K562 (cell line): Measurements from ENCODE around the gene FRMD7. TPM values are rescaled to one million over a fixed set of nuclear protein-coding genes. Genes with fewer than 3 reads are reported as not detected.
A peak's percentile ranks its signal among the peaks of the same experiment; 100 is the strongest.

ENCODE experiments used
- CBX3 ChIP-seq, 2 experiments: IDR thresholded peaks; 1 replicate in 1 of 2; 2 replicates in 1 of 2; pipeline ENCODE4 v1.6.1; 2012; ENCODE audit warnings: inconsistent platforms in 2 of 2, low read length in 2 of 2, borderline replicate concordance in 1 of 2, control low read depth in 1 of 2
- CEBPG ChIP-seq, 3 experiments: fragments of 200-800 bp in 1 of 3; sonication (Bioruptor generic) in 1 of 3; sonication (generic) in 1 of 3; formaldehyde crosslinking in 1 of 3; IDR thresholded peaks in 2 of 3; conservative IDR thresholded peaks in 1 of 3; 2 replicates each; pipeline versions ENCODE4 v1.6.1 to v1.8.0; 2016 to 2022; ENCODE audit warnings: missing compliant biosample characterization in 2 of 3, missing genetic modification characterization in 2 of 3, mild to moderate bottlenecking in 1 of 3, missing genetic modification reagents in 1 of 3
- CHD2 ChIP-seq: IDR thresholded peaks from 2 replicates; pipeline ENCODE4 v1.6.1; 2011; ENCODE audit warnings: low read depth, low read length
- DEAF1 ChIP-seq: fragments of 450-650 bp; formaldehyde crosslinking; IDR thresholded peaks from 2 replicates; pipeline ENCODE4 v1.4.0; 2020; ENCODE audit warnings: mild to moderate bottlenecking, moderate library complexity
- ETV6 ChIP-seq, 3 experiments: fragments of 150-350 bp in 1 of 3; sonication (generic) in 1 of 3; formaldehyde crosslinking in 1 of 3; IDR thresholded peaks; 2 replicates each; pipeline versions ENCODE4 v1.6.1 to v1.8.0; 2014 to 2022; ENCODE audit warnings: borderline replicate concordance in 2 of 3, low read depth in 2 of 3, antibody characterized with exemption in 1 of 3, low read length in 1 of 3, mild to moderate bottlenecking in 1 of 3, missing genetic modification reagents in 1 of 3
- FOXP1 ChIP-seq: sonication (generic); formaldehyde crosslinking; IDR thresholded peaks from 2 replicates; pipeline ENCODE4 v1.8.0; 2022; ENCODE audit warnings: mild to moderate bottlenecking, missing genetic modification reagents
- GABPA ChIP-seq: fragments of 200-800 bp; sonication (Bioruptor generic); conservative IDR thresholded peaks from 2 replicates; pipeline ENCODE4 v1.6.1; 2016; ENCODE audit warnings: low read depth, missing genetic modification characterization, missing compliant biosample characterization
- GABPB1 ChIP-seq: sonication (generic); formaldehyde crosslinking; IDR thresholded peaks from 2 replicates; pipeline ENCODE4 v1.8.0; 2022; ENCODE audit warnings: mild to moderate bottlenecking, missing genetic modification reagents
- HMGXB4 ChIP-seq: sonication (generic); formaldehyde crosslinking; IDR thresholded peaks from 2 replicates; pipeline ENCODE4 v1.8.1; 2023; ENCODE audit warnings: mild to moderate bottlenecking, missing genetic modification reagents
- PCBP2 ChIP-seq: fragments of 200-400 bp; formaldehyde crosslinking; IDR thresholded peaks from 2 replicates; pipeline ENCODE4 v1.6.1; 2018; ENCODE audit warnings: low read length, low read depth, mild to moderate bottlenecking, moderate library complexity; ENCODE audit not compliant: poor library complexity, severe bottlenecking
- SAP30 ChIP-seq: fragments of 200-600 bp; sonication (generic); IDR thresholded peaks from 2 replicates; pipeline ENCODE4 v1.6.1; 2012; ENCODE audit warnings: borderline replicate concordance, low read depth, mild to moderate bottlenecking, moderate library complexity, low read length, control low read depth, inconsistent platforms; ENCODE audit not compliant: insufficient read depth, poor library complexity, severe bottlenecking
- SFPQ ChIP-seq: fragments of 200-400 bp; formaldehyde crosslinking; IDR thresholded peaks from 2 replicates; pipeline ENCODE4 v1.6.1; 2017; ENCODE audit warnings: mild to moderate bottlenecking, low read depth, low read length, moderate library complexity
- SNRNP70 ChIP-seq: fragments of 200-400 bp; formaldehyde crosslinking; optimal IDR thresholded peaks from 2 replicates; pipeline ENCODE3; 2017; ENCODE audit warnings: low read depth, low read length
- TAF15 ChIP-seq: fragments of 200-400 bp; formaldehyde crosslinking; IDR thresholded peaks from 2 replicates; pipeline ENCODE4 v1.6.1; 2017; ENCODE audit warnings: mild to moderate bottlenecking, low read depth, low read length, moderate library complexity
- ZBTB7A ChIP-seq: IDR thresholded peaks from 2 replicates; pipeline ENCODE4 v1.6.1; 2011; ENCODE audit warnings: low read depth, mild to moderate bottlenecking, low read length, moderate library complexity, borderline replicate concordance; ENCODE audit not compliant: control insufficient read depth
- ZC3H8 ChIP-seq: fragments of 450-650 bp; IDR thresholded peaks from 2 replicates; pipeline ENCODE4 v1.6.1; 2017
- ZNF41 ChIP-seq: fragments of 250-450 bp; sonication (Bioruptor Pico); conservative IDR thresholded peaks from 2 replicates; pipeline ENCODE4 v1.4.0; 2020; ENCODE audit warnings: mild to moderate bottlenecking
- ZNF639 ChIP-seq, 2 experiments: fragments of 200-800 bp in 1 of 2; sonication (Bioruptor generic) in 1 of 2; sonication (generic) in 1 of 2; formaldehyde crosslinking in 1 of 2; IDR thresholded peaks in 1 of 2; conservative IDR thresholded peaks in 1 of 2; 2 replicates each; pipeline versions ENCODE4 v1.5.0 to v1.6.1; 2016 to 2020; ENCODE audit warnings: missing compliant biosample characterization in 1 of 2, missing genetic modification characterization in 1 of 2, missing genetic modification reagents in 1 of 2
- polyA plus RNA-seq, 8 experiments: library from polyadenylated mRNA; depleted of rRNA in 4 of 8; stranded (reverse) in 5 of 8; unstranded in 3 of 8; fragments of >200 nt; fragmentation: Nextera tagmentation in 2 of 8; fragmentation: Illumina TruSeq in 1 of 8; extraction: Ambion mirVana in 2 of 8; extraction: Trizol in 1 of 8; gene quantifications; 2 replicates each; pipeline versions ENCODE4 v1.2.1 to v1.2.3, GENCODE V29; 2011 to 2014; ENCODE audit warnings: inconsistent platforms in 1 of 8, missing spikeins in 1 of 8
- total RNA-seq, 7 experiments: library from RNA; depleted of rRNA in 6 of 7; stranded (reverse); fragments of >200 nt in 6 of 7; fragmentation: Illumina TruSeq in 2 of 7; extraction: Trizol in 2 of 7; gene quantifications; 2 replicates each; pipeline versions ENCODE4 v1.2.1 to v1.2.3, GENCODE V29; 2011 to 2021; ENCODE audit warnings: low replicate concordance in 1 of 7

The FRMD7 gene
- total and polyA plus RNA-seq, 9 of the 15 experiments (the other 6 are each of a cell fraction or from before 2014, with no cell fraction given), result 0.06 to 0.09 TPM; not detected in 7

- TF ChIP-seq DEAF1 (CRISPR knock-in tag) (no peak), HMGXB4 (CRISPR knock-in tag) (no peak), SAP30 (no peak), ZNF41 (CRISPR knock-in tag) (no peak), FOXP1 (CRISPR knock-in tag) (no peak), SNRNP70 (no peak), ZNF639 (CRISPR knock-in tag; conservative IDR thresholded peaks at IDR 0.05 in 1 of 2, IDR thresholded peaks at IDR 0.05 in 1 of 2) (no peak), TAF15 (no peak), GABPB1 (CRISPR knock-in tag) (no peak), ZBTB7A (no peak), CHD2 (no peak), PCBP2 (no peak), ZC3H8 (no peak), CBX3 (IDR thresholded peaks at IDR 0.05; ENCODE audit: borderline replicate concordance in 1 of 2, low read length in 2 of 2) (no peak), CEBPG (CRISPR knock-in tag; IDR thresholded peaks at IDR 0.05) (peak; percentile 93), CEBPG (tag; conservative IDR thresholded peaks at IDR 0.05 in 1 of 2, IDR thresholded peaks at IDR 0.05 in 1 of 2) (peak; percentile 64 to 87), SFPQ (no peak), ETV6 (IDR thresholded peaks at IDR 0.05; ENCODE audit: borderline replicate concordance in 1 of 2, low read depth in 2 of 2, low read length in 1 of 2) (no peak), ETV6 (CRISPR knock-in tag; IDR thresholded peaks at IDR 0.05; ENCODE audit: borderline replicate concordance) (no peak), GABPA (no peak)
These were observed 81.3 kb downstream of the FRMD7 start (continued) for GRCh38 chrX:132046533-132046932.
